GM19397 (cell line): ENCODE data around the gene MAP4K3.
"Not testable (repeated sequence)": the region's sequence is repeated elsewhere in the genome, so short reads cannot be mapped to it uniquely, and the experiment has no call there.

Experiments
- ATAC-seq: cut with Tn5 transposase; IDR thresholded peaks from one replicate; pipeline ENCODE4 v1.9.1; 2021; ENCODE audit warnings: mild to moderate bottlenecking, moderate library complexity; ENCODE audit not compliant: unreplicated experiment

The MAP4K3 gene

DNA sequence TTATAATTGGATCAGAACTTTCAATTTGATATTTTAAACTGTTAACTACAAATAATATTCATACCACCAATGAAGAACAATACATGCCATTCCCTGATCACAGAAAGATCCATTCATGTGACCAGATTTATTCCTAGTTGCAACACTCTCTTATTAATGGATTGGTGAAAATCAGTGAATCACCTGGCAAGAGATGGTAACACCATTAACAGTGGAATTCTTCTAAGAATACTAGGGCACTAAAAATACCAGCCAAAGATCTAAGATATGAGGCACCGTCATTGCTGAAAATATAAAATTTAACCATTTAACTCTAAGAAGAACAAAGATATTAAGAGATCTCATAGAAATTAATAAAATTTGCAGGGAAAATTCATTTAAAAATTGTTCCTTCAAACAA lies 58.1 kb downstream of the MAP4K3 start:
- ATAC-seq, result no peak

DNA sequence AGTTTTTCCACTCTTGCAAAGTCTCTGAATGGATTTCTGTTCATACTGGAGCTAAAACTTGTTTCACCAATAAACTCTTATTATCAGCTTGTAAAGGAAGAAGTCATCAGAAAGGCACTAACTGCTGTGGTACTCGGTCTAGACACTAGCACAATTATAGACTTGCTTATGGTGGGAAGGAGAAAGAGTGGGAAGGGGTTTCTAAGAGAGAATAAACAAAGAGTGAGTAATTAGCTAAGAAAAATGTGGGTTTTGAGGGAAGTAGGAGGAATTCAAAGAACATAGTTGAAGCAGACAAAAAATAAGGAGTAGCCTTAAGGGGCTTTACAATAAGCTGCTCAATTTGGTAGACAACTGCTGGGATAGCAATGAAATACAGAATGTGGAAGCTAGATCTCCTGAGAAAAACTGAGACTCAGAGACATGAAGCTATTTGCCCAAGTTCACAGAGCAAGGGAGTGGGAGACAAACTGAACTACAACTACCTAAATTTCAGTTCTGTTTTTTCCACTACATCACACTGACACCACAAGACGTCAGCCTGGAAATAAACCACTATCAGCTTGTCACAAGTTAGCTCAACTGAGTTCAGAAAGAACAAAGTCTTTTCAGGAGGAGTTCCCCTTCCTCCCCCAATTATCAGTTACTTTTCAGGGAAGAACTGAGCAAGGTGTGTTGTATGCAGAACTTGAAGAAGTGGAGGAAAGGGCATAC lies 59.7 kb downstream of the MAP4K3 start:
- ATAC-seq, result peak; percentile 83

DNA sequence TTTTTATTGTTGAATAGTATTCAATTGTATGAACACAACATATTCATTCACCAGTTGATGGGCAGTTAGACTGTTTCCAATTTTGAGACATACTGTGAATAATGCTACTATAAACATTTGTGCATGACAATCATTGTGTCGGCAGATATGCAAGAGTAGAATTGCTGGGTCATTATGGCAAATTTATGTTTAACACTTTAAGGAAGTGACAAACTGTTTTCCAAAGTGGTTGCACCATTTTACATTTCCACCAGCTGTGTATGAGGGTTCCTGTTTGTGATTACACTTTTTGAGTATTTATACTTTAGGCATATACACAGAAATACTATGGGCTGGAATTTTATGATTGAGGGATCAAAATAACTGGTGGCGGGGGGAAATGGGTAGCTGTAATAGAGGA lies 61.2 kb downstream of the MAP4K3 start:
- no peak for ATAC-seq

DNA sequence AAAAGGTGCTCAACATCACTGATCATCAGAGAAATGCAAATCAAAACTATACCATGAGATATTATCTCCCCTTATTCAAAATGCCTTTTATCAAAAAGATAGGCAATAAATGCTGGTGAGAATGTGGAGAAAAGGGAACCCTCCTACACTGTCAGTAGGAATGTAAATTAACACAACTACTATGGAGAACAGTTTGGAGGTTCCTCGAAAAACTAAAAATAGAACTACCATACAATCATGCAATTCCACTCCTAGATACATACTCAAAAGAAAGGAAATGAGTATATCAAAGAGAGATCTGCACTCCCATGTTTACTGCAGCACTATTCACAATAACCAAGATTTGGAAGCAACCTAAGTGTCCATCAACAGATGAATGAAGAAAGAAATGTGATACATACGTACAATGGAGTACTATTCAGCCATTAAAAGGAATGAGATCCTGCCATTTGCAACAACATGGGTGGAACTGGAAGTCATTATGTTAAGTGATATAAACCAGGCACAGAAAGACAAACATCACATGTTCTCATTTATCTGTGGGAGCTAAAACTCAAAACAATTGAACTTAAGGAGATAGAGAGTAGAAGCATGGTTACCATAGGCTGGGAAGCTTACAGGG lies 63.8 kb downstream of the MAP4K3 start:
- no peak for ATAC-seq

DNA sequence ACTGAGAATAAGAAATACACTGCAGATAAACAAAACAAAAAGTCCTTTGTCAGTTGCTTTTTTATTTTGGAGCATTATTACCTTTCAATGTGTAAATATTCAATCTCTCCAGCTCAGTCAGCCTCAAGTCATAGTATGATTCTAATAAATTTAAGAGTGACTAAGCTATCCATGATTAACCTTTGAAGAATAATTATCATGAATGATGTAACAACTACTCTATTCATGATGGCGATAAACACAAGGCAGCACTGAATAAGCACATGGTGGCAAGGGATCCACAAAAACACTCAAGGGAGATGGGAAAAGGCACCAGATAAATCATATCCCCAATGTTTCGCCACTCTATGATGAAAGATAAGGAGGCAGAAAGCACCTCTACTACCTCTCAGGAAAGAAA lies 67.0 kb downstream of the MAP4K3 start:
- ATAC-seq, result no peak

DNA sequence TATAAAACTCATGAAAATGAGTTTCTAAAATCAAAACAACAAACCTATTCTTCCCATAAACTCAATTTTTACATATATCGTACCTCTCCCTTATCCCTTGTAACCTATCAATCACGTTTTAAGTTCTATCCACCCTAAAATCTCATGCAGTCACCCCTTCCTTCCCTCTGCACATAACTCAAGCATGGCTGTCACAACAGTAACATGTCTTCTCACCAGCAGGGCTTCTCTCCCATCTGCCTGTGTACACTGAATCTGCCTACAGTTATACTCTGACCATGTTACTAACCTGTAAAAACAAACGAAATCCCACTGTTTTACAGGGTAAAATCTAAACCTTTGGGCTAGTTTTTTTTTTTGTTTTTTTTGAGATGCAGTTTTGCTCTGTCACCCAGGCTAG lies 68.2 kb downstream of the MAP4K3 start:
- no peak for ATAC-seq

DNA sequence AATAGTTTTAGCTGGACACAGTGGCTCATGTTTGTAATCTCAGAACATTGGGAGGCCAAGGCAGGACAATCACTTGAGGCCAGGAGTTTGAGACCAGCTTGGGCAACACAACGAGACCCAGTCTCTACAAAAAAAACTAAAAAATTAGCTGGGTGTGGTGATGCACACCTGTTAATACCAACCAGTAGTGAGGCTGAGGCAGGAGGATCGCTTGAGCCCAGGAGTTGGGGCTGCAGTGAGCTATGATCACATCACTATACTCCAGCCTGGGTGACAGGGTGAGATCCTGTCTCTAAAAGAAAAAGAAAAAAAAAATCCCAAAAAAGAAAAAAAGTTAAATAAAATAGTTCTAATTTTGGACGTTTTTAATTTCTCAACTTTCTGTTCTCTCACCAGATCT lies 68.7 kb downstream of the MAP4K3 start:
- no peak for ATAC-seq

DNA sequence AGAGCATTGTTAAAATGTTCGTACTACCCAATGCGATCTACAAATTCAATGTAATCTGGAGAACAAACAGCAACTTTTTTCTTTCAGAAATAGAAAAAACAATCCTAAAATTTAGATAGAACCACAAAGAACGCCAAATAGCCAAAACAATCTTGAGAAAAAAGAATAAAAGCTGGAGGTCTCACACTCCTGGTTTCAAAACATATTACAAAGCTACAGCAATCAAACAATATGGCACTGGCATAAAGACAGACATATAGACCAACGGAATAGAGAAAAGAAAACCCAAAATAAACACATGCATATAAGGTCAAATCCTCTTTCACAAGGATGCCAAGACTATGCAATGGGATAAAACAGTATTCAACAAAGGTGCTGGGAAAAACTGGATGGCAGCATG lies 74.5 kb downstream of the MAP4K3 start:
- no peak for ATAC-seq

DNA sequence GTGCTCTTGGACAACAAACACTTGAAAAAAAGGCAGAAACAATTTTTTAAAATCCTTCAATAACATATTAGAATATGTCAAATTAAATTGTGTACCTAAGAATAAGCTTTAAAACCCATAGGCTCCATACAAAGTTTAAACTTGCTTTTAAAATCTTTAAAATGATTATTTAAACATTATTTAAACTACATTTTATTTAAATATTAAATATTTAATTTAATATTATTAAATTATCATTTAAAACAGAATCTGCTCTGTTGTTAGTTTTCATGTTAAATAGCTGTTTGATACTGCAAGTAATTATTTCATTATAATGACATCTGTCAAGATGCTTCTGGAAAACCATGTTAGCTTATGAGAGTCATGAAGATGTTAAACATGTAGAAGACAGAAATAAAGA lies 75.6 kb downstream of the MAP4K3 start:
- ATAC-seq, result no peak

DNA sequence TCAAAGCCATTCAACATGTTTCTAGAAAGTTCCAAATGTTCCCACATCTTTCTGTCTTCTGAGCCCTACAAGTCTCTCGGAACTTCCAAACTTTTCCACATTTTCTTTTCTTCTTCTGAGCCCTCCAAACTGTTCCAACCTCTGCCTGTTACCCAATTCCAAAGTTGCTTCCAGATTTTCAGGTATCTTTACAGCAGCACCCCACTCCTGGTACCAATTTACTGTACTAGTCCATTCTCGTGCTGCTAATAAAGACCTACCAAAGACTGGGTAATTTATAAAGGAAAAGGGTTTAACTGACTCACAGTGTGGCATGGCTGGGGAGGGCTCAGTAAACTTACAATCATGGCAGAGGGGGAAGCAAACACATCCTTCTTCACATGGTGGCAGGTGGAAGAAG lies 76.7 kb downstream of the MAP4K3 start:
- ATAC-seq, result not testable (repeated sequence)

DNA sequence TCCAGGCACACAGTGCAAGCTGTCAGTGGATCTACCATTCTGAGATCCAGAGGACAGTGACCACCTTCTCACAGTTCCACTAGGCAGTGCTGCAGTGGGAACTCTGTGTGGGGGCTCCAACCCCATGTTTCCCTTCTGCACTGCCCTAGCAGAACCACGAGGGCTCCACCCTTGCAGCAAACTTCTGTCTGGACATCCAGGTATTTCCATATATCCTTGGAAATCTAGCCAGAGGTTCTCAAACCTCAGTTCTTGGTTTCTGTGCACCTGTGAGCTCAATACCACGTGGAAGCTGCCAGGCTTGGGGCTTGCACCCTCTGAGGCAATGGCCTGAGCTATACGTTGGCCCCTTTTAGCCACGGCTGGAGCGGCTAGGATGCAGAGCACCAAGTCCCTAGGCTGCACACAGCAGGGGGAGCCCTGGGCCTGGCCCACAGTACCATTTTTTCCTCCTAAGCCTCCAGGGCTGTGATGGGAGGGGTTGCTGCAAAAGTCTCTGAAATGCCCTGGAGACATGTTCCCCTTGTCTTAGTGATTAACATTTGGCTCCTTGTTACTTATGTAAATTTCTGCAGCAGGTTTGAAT lies 77.5 kb downstream of the MAP4K3 start:
- no peak for ATAC-seq

DNA sequence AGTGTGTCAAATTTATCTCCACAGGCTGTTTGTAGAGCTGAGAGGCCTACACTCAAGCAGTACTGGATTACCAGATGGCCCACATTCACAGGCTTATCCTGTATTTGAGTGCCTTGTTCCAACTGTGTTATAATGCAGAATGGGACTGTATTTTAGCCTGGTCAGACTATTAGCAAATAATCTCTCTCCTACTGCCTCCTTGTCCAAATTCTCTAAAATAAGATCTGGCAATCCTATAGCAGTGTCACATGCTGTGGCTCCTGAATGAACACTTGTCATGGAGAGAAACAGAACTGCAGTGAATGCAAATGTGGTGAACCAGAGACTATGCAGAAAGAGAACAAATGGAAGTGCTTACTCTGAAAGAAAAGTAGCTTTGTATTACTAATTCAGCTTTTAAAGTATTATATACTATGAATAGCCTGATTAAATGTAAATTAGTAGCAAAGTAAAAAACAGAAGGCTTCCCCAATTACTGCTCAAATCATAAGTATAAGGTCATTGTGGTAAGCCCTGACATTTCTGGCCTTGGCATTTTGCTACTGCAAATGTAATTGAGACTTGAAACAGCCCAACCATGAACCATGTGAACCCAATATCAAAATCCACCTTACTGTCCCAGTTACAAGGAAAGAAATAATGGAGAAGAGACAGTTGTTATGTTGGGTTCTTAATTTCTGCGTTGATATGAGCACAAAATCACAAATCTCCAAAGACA lies 80.0 kb downstream of the MAP4K3 start:
- ATAC-seq, result no peak

DNA sequence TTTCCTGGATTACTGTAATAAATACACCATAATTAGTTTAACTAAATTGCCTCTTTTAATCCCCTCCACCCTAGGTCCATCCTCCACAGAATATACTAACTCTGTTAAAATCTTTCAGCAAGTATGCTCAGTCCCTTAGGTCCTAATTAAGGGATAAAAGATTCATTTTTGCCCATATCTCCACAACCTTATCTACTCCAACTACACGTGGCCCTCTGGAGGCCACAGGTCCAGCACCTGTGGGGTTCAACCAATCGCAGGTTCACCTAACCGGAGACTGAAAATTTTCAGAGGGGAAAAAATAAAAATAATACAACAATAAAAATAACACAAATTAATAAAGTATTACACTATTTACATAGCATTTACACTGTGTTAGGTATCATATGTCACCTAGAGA lies 86.4 kb downstream of the MAP4K3 start:
- no peak for ATAC-seq

DNA sequence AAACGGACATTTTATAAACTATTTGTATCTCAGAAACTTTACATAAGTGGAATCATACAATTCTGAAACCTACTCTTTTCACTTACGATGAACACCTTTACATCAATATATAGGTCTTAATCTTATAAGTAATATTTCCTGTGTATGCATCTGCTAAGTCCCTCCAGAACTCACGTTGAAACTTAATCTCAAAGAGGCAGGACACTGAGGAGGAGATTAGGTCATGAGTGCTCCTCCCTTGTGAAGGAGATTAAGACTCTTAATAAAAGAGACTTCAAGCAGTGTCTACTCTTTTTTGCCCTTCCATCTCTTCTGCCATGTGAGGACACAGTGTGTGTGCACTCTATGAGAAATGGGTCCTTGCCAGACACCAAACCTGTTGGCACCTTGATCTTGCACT lies 98.6 kb downstream of the MAP4K3 start:
- no peak for ATAC-seq

DNA sequence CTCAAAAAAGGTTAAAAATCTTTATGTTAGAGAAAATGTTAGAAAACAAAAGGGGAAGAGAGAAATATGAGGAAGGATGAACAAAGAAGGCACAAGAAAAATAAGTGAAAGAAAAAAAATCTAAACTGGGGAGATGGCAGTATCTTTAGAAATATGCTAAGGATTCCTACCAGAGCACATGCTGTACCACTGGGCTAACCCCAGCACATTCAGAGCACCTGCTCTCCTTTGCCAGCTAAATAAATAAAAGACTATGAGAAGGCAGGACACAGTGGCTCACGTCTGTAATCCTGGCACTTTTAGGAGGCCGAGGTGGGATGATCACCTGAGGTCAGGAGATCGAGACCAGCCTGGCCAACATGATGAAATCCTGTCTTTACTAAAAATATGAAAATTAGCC lies 101.2 kb downstream of the MAP4K3 start:
- no peak for ATAC-seq

DNA sequence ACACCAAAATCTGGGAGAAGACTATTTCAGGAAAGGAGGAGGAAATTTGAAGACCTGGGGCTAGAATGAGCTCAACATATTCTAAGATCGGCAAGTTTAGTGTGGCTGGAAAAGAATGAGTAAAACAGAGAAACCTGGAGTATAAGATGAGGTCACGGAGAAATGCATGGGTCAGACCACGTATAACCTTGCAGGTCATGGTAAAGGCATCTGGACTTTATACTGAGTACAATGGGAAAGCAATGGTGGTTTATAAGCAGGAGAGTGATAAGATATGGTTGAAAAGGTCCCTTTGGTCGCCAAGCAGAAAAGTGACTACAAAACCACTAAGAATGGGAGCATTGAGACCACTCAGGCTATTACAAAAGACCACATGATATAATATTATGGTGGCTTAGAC lies 102.1 kb downstream of the MAP4K3 start:
- no peak for ATAC-seq

DNA sequence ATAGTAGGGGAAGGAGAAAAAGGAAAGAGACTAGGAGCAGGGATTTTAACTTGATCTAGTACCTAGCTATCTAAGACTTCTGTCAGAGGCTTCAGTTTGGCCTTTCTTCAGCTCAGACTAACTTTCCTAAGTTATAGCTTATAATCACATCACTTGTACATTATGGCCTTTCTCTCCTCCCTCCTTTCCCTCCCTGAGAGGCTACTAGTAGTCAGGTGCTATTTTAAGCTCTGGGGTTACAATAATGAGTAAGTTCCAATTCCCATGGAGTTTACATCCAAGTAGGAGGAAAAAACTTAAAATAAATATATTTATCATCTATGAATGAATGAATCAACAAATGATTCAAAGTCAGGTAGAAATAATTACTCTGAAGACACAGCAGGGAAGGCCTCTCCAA lies 102.6 kb downstream of the MAP4K3 start:
- ATAC-seq, result no peak

DNA sequence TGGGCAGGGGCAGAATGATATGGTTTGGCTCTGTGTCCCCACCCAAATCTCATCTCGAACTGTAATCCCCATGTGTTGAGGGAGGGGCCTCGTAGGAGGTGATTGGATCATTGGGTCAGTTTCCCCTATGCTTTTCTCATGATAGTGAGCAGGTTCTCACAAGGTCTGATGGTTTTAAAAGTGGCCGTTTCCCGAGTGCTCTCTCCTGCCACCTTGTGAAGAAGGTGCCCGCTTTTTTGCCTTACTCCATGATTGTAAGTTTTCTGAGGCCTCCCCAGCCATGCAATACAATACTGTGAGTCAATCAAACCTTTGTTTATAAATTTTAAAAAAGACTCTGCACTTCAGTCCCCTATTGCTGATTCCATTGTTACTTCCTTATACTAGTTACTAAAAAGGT lies 110.4 kb downstream of the MAP4K3 start:
- ATAC-seq, result no peak

DNA sequence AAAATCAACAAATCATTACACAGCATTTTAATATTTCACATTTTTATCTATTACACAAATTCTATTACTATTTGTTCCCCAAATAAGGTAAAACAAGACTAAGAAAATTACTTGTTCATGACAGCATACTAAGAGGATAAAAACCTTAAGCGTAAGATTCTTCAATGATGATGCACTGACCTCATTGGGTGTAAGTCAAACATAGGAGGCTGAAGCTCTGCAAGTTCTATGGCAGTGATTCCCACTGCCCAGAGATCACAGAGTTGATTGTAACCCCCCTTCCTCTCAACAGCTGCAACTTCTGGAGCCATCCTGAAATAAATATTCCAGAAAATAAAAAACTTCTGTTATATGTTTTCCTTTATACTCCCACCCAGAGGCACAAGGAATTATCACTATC lies 111.1 kb downstream of the MAP4K3 start:
- no peak for ATAC-seq

DNA sequence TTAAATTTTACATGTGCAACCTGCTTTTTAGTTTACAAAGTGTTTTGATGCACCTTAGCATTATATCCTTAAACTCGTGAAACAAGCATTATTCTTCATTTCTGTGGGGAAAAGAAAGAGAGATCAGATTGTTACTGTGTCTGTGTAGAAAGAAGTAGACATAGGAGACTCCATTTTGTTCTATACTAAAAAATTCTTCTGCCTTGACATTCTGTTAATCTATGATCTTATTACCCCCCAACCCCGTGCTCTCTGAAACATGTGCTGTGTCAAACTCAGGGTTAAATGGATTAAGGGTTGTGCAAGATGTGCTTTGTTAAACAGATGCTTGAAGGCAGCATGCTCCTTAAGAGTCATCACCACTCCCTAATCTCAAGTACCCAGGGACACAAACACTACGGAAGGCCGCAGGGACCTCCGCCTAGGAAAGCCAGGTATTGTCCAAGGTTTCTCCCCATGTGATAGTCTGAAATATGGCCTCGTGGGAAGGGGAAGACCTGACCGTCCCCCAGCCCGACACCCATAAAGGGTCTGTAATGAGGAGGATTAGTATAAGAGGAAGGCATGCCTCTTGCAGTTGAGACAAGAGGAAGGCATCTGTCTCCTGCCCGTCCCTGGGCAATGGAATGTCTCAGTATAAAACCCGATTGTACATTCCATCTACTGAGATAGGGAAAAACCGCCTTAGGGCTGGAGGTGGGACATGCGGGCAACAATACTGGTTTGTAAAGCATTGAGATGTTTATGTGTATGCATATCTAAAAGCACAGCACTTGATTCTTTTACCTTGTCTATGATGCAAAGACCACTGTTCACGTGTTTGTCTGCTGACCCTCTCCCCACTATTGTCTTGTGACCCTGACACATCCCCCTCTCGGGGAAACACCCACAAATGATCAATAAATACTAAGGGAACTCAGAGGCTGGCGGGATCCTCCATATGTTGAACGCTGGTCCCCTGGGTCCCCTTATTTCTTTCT lies 115.7 kb downstream of the MAP4K3 start:
- ATAC-seq, result not testable (repeated sequence)

DNA sequence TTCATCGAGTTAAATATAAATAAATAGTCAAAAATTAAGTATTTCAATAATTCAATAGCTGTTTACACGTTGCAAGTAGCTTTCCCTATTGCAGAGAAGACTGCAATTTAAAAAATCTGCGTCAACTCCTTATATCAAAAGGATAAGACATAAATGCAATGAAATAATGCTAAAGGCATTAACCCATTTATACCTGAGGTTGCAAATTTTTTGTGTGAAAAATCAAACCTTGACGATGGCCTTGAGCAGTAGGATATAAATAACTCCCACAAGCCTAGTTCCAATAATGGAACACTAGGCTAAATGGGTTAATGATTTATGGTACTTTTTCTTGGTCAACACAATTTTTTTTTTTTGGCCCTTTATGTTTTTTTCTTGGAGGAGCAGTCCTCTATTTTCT lies 116.9 kb downstream of the MAP4K3 start:
- no peak for ATAC-seq
